GM18870 (cell line): ENCODE measurements around the gene NXPH2.

Source experiments
- ATAC-seq: cut with Tn5 transposase; IDR thresholded peaks from one replicate; pipeline ENCODE4 v1.9.1; 2021; ENCODE audit warnings: moderate library complexity; ENCODE audit not compliant: unreplicated experiment

The NXPH2 gene

GRCh38 chr2:138640921-138641676 lies 139.1 kb downstream of the NXPH2 start:
- ATAC-seq, result peak; percentile 71

- ATAC-seq, result no peak
Measured at GRCh38 chr2:138637686-138638085, 142.5 kb downstream of the NXPH2 start.

GRCh38 chr2:138637061-138637460 lies 143.1 kb downstream of the NXPH2 start:
- ATAC-seq, result no peak

GRCh38 chr2:138633049-138633448 lies 147.1 kb downstream of the NXPH2 start:
- no peak for ATAC-seq

GRCh38 chr2:138632066-138632620 lies 148.0 kb downstream of the NXPH2 start:
- no peak for ATAC-seq

GRCh38 chr2:138630164-138630563 lies 150.0 kb downstream of the NXPH2 start:
- ATAC-seq, result no peak

GRCh38 chr2:138626148-138626547 lies 154.0 kb downstream of the NXPH2 start:
- ATAC-seq, result no peak

GRCh38 chr2:138622613-138623012 lies 157.6 kb downstream of the NXPH2 start:
- ATAC-seq, result no peak

GRCh38 chr2:138621139-138621538 lies 159.1 kb downstream of the NXPH2 start:
- ATAC-seq, result no peak

GRCh38 chr2:138620431-138620830 lies 159.8 kb downstream of the NXPH2 start:
- ATAC-seq, result no peak
